ENCODE results near the gene PCED1A. TPM values are rescaled to one million over a fixed set of nuclear protein-coding genes. Genes with fewer than 3 reads are reported as not detected.

PCED1A gene
- total and polyA plus RNA-seq, 2 donors (not counting 1 experiment from before 2014, with no cell fraction given) = 96.8 to 176 TPM

- Histone ChIP-seq H3K27me3 (replicated peaks in 1 of 4; ENCODE audit: control extremely low read depth in 1 of 4, control insufficient read depth in 3 of 4, insufficient read depth in 4 of 4, low read length in 3 of 4) (peaks cover 0 to 11% (median 0%) of the 10 kb centered on the region in 4 experiments), H3K79me2 (ENCODE audit: control insufficient read depth, insufficient read depth, low read length) (peaks cover 51% of the 10 kb centered on the region), H3K9ac (ENCODE audit: low read length) (peak overlapping the region; percentile 76), H3K4me3 (ENCODE audit: control extremely low read depth in 1 of 5, extremely low read depth in 1 of 5, insufficient read depth in 1 of 5, low read depth in 2 of 5, low read length in 4 of 5) (peak overlapping the region; percentile 77 to 85 (median 79)), H3K27ac (ENCODE audit: low read length in 2 of 2) (peak overlapping the region; percentile 0 to 32), H3K9me3 (ENCODE audit: control extremely low read depth in 1 of 3, control insufficient read depth in 2 of 3, insufficient read depth in 1 of 3, low read length in 2 of 3) (no peaks in the 10 kb centered on the region), H3K4me2 (replicated peaks; ENCODE audit: low read depth, low read length, poor library complexity, severe bottlenecking) (peak overlapping the region; percentile 88), H4K20me1 (ENCODE audit: control insufficient read depth, insufficient read depth, low read length, poor library complexity, severe bottlenecking) (peaks cover 20% of the 10 kb centered on the region), H3K36me3 (replicated peaks in 1 of 2; ENCODE audit: control extremely low read depth in 1 of 2, control insufficient read depth in 1 of 2, extremely low read depth in 1 of 2, insufficient read depth in 2 of 2, low read length in 1 of 2) (no peaks in the 10 kb centered on the region), H3K4me1 (ENCODE audit: control insufficient read depth in 2 of 2, insufficient read depth in 2 of 2, low read length in 2 of 2) (peaks cover 27 to 31% of the 10 kb centered on the region in 2 donors), H2AFZ (ENCODE audit: insufficient read depth, low read depth, low read length, poor library complexity, severe bottlenecking) (peak overlapping the region; percentile 86)
- ATAC-seq (ENCODE audit: low read depth) (peak; percentile 56), DNase-seq (no peak)
- ChIA-PET POLR2A (interaction anchor here (0.5 to 1.6 kb wide), 3 partner anchors 22 to 403 kb away, joined by 3 to 7 read pairs (median 4); partner anchors contain the start of genes PCED1A, SNRPB and VPS16), CTCF (no interaction called here)
- TF ChIP-seq EZH2 (IDR thresholded peaks at IDR 0.05; ENCODE audit: borderline replicate concordance, insufficient read depth, low read depth, low read length, poor library complexity, severe bottlenecking) (no peak), CTCF (IDR thresholded peaks at IDR 0.05) (no peak)
- Mint-ChIP-seq H3K27me3 (peaks cover 8% of the 10 kb centered on the region), H3K4me1 (peaks cover 36% of the 10 kb centered on the region), H3K4me3 (peak overlapping the region; percentile 92), H3K9me3 (ENCODE audit: insufficient read depth) (no peaks in the 10 kb centered on the region), H3K27ac (peak overlapping the region; percentile 84)
- WGBS (ENCODE audit: insufficient coverage) = 0% methylated on average over 29 of the region's 29 CpGs
- intact Hi-C loops (cut with micrococcal nuclease) = loop anchor here (1.0 to 10.0 kb wide), 6 partner anchors 33 to 1546 kb away; partner anchors contain the start of genes GNRH2, MRPS26, PCED1A and SDCBP2
Measured at GRCh38 chr20:2873747-2874041, 33.2 kb upstream of the PCED1A start.

- WGBS (ENCODE audit: insufficient coverage) = under 1% methylated on average over 83 of the region's 83 CpGs
- peak; percentile 92 for DNase-seq
- Histone ChIP-seq H3K4me1 (ENCODE audit: control insufficient read depth in 2 of 2, insufficient read depth in 2 of 2, low read length in 2 of 2) (peaks cover 27 to 31% of the 10 kb centered on the region in 2 donors), H2AFZ (ENCODE audit: insufficient read depth, low read depth, low read length, poor library complexity, severe bottlenecking) (peak within 1 kb of the TSS; percentile 86), H3K9me3 (ENCODE audit: control extremely low read depth in 1 of 3, control insufficient read depth in 2 of 3, insufficient read depth in 1 of 3, low read length in 2 of 3) (no peaks in the 10 kb centered on the region), H3K9ac (ENCODE audit: low read length) (peak within 1 kb of the TSS; percentile 76), H3K27ac (ENCODE audit: low read length in 2 of 2) (peak within 1 kb of the TSS; percentile 25 to 32), H3K27me3 (replicated peaks in 1 of 4; ENCODE audit: control extremely low read depth in 1 of 4, control insufficient read depth in 3 of 4, insufficient read depth in 4 of 4, low read length in 3 of 4) (peaks cover 0 to 11% (median 0%) of the 10 kb centered on the region in 4 experiments), H3K36me3 (replicated peaks in 1 of 2; ENCODE audit: control extremely low read depth in 1 of 2, control insufficient read depth in 1 of 2, extremely low read depth in 1 of 2, insufficient read depth in 2 of 2, low read length in 1 of 2) (no peaks in the 10 kb centered on the region), H4K20me1 (ENCODE audit: control insufficient read depth, insufficient read depth, low read length, poor library complexity, severe bottlenecking) (peaks cover 16% of the 10 kb centered on the region), H3K79me2 (ENCODE audit: control insufficient read depth, insufficient read depth, low read length) (peaks cover 46% of the 10 kb centered on the region), H3K4me2 (replicated peaks; ENCODE audit: low read depth, low read length, poor library complexity, severe bottlenecking) (peak within 1 kb of the TSS; percentile 88), H3K4me3 (ENCODE audit: control extremely low read depth in 1 of 5, extremely low read depth in 1 of 5, insufficient read depth in 1 of 5, low read depth in 2 of 5, low read length in 4 of 5) (peak within 1 kb of the TSS; percentile 77 to 85 (median 79))
- no peaks in the 10 kb centered on the region for H3K9me3 Mint-ChIP-seq (ENCODE audit: insufficient read depth)
- ATAC-seq (ENCODE audit: low read depth) = peak; percentile 94
- H3K27me3 Mint-ChIP-seq = peaks cover 8% of the 10 kb centered on the region
- H3K27ac Mint-ChIP-seq = peak within 1 kb of the TSS; percentile 84
- H3K4me3 Mint-ChIP-seq = peak within 1 kb of the TSS; percentile 92
- H3K4me1 Mint-ChIP-seq = peaks cover 33% of the 10 kb centered on the region
- POLR2A ChIA-PET = interaction anchor here (0.5 to 1.6 kb wide), 3 partner anchors 21 to 402 kb away, joined by 3 to 7 read pairs (median 4); partner anchors contain the start of genes PCED1A, SNRPB and VPS16
- CTCF ChIA-PET = interaction anchor here (0.7 to 1.1 kb wide), 2 partner anchors 14 to 33 kb away, joined by 3 to 7 read pairs; partner anchors contain the start of genes PCED1A and VPS16
- intact Hi-C loops (cut with micrococcal nuclease) = loop anchor here (1.0 to 10.0 kb wide), 6 partner anchors 33 to 1546 kb away; partner anchors contain the start of genes GNRH2, MRPS26, PCED1A and SDCBP2
- no peak for TF ChIP-seq CTCF (IDR thresholded peaks at IDR 0.05)
- TF ChIP-seq EZH2 (IDR thresholded peaks at IDR 0.05; ENCODE audit: borderline replicate concordance, insufficient read depth, low read depth, low read length, poor library complexity, severe bottlenecking) = no peak
Measured at GRCh38 chr20:2873010-2873746, 32.7 kb upstream of the PCED1A start, which contains the start of gene PTPRA. PTPRA (plus strand) TSS chr20:2873481; CDS start chr20:2964278, 90,797 bp downstream.

Measured in B cell (primary cell).